Muscle of arm (tissue), 12 donors: ENCODE measurements around the gene CCR8. TPM values are rescaled to one million over a fixed set of nuclear protein-coding genes. Genes with fewer than 3 reads are reported as not detected.
"Not testable (repeated sequence)": the region's sequence is repeated elsewhere in the genome, so short reads cannot be mapped to it uniquely, and the experiment has no call there.

Experiments used
- DNase-seq: peaks from one replicate; pipeline ENCODE4 v3.0.0-alpha.2; 2013
- polyA plus RNA-seq, 12 donors: library from polyadenylated mRNA; unstranded; fragments of 120-200 nt; gene quantifications; one replicate each; pipeline ENCODE4 v1.2.1, GENCODE V29; 2013; ENCODE audit not compliant: insufficient read length in 12 of 12

Gene CCR8
- polyA plus RNA-seq, 12 donors, result 0.19 TPM; not detected in 11

- no peak for DNase-seq
Observed at GRCh38 chr3:39315420-39315819, 14.1 kb upstream of the CCR8 start.

- DNase-seq, result no peak
Observed at GRCh38 chr3:39317571-39318169, 11.8 kb upstream of the CCR8 start.

- no peak for DNase-seq
Observed at GRCh38 chr3:39318301-39318700, 11.2 kb upstream of the CCR8 start.

GRCh38 chr3:39319249-39319648, 10.3 kb upstream of the CCR8 start:
- no peak for DNase-seq

- not testable (repeated sequence) for DNase-seq
Observed at GRCh38 chr3:39321574-39321983, 7.9 kb upstream of the CCR8 start.

GRCh38 chr3:39322209-39322715, 7.2 kb upstream of the CCR8 start:
- not testable (repeated sequence) for DNase-seq

- DNase-seq, result no peak
Observed at GRCh38 chr3:39322936-39323335, 6.6 kb upstream of the CCR8 start.

GRCh38 chr3:39323494-39323893, 6.0 kb upstream of the CCR8 start:
- DNase-seq, result no peak

GRCh38 chr3:39325236-39325635, 4.3 kb upstream of the CCR8 start:
- DNase-seq, result no peak

- DNase-seq, result no peak
Observed at GRCh38 chr3:39327053-39327745, 2.3 kb upstream of the CCR8 start.

GRCh38 chr3:39327746-39328349, 1.7 kb upstream of the CCR8 start:
- no peak for DNase-seq

- DNase-seq, result no peak
Observed at GRCh38 chr3:39330824-39331223, 1.3 kb downstream of the CCR8 start.

GRCh38 chr3:39332525-39332924, 3.0 kb downstream of the CCR8 start:
- no peak for DNase-seq

GRCh38 chr3:39333607-39334006, 4.1 kb downstream of the CCR8 start:
- no peak for DNase-seq

- no peak for DNase-seq
Observed at GRCh38 chr3:39334205-39334604, 4.7 kb downstream of the CCR8 start.

GRCh38 chr3:39338201-39338600, 8.7 kb downstream of the CCR8 start:
- DNase-seq, result no peak

GRCh38 chr3:39339086-39339485, 9.6 kb downstream of the CCR8 start:
- no peak for DNase-seq

- no peak for DNase-seq
Observed at GRCh38 chr3:39343076-39343717, 13.7 kb downstream of the CCR8 start.

GRCh38 chr3:39343760-39344159, 14.3 kb downstream of the CCR8 start:
- no peak for DNase-seq

GRCh38 chr3:39344746-39345344, 15.3 kb downstream of the CCR8 start:
- no peak for DNase-seq

GRCh38 chr3:39346785-39347585, 17.5 kb downstream of the CCR8 start:
- no peak for DNase-seq

GRCh38 chr3:39347586-39347876, 18.0 kb downstream of the CCR8 start:
- no peak for DNase-seq
